ENCODE results near the gene NUP37. TPM values are rescaled to one million over a fixed set of nuclear protein-coding genes. Genes with fewer than 3 reads are reported as not detected.

The NUP37 gene
- total RNA-seq, 4 donors from 2014 or later: 11.6 to 26.6 (median 19.2) TPM

GRCh38 chr12:102031852-102032251 lies 88.1 kb downstream of the NUP37 start:
- no peak overlapping the region for H3K27ac ChIP-seq
- intact Hi-C loops (cut with DNase I; ENCODE audit: low total_unique reads) (no loop called here), in situ Hi-C loops (cut with MboI; ENCODE audit: low sequenced_read_pairs in 4 of 4) (no loop called here)
- ATAC-seq: no peak
- no peaks in the 10 kb centered on the region for H3K9me3 ChIP-seq
- peaks cover 0 to 34% of the 10 kb centered on the region in 2 donors for H3K36me3 ChIP-seq
- DNase-seq: no peak
- H3K27me3 ChIP-seq: no peaks in the 10 kb centered on the region
- TF ChIP-seq POLR2A (IDR thresholded peaks at IDR 0.05) (no peak), CTCF (IDR thresholded peaks at IDR 0.05 in 4 of 5, conservative IDR thresholded peaks at IDR 0.05 in 1 of 5) (no peak)
- no peak overlapping the region for H3K4me3 ChIP-seq
- no peaks in the 10 kb centered on the region for H3K4me1 ChIP-seq

- Histone ChIP-seq H3K9me3 (no peaks in the 10 kb centered on the region), H3K36me3 (peaks cover 0 to 19% of the 10 kb centered on the region in 2 donors), H3K4me3 (no peak overlapping the region), H3K4me1 (no peaks in the 10 kb centered on the region), H3K27me3 (no peaks in the 10 kb centered on the region), H3K27ac (no peak overlapping the region)
- no peak for DNase-seq
- TF ChIP-seq POLR2A (IDR thresholded peaks at IDR 0.05) (no peak), CTCF (IDR thresholded peaks at IDR 0.05 in 4 of 5, conservative IDR thresholded peaks at IDR 0.05 in 1 of 5) (no peak)
- in situ Hi-C loops (cut with MboI; ENCODE audit: low sequenced_read_pairs in 4 of 4) (no loop called here), intact Hi-C loops (cut with DNase I; ENCODE audit: low total_unique reads) (no loop called here)
- ATAC-seq: no peak
These were observed 90.8 kb downstream of the NUP37 start for GRCh38 chr12:102029141-102029540.

- in situ Hi-C loops (cut with MboI; ENCODE audit: low sequenced_read_pairs in 4 of 4): no loop called here
- no peak overlapping the region for H3K4me3 ChIP-seq
These were observed 93.2 kb downstream of the NUP37 start for GRCh38 chr12:102026728-102027127.

GRCh38 chr12:102024765-102025164 lies 95.1 kb downstream of the NUP37 start:
- H3K27ac ChIP-seq: no peak overlapping the region
- intact Hi-C loops (cut with DNase I; ENCODE audit: low total_unique reads): no loop called here
- in situ Hi-C loops (cut with MboI; ENCODE audit: low sequenced_read_pairs in 4 of 4): no loop called here

More at GRCh38 chr12:102026728-102027127, 93.2 kb downstream of the NUP37 start:
- Histone ChIP-seq H3K9me3 (no peaks in the 10 kb centered on the region), H3K36me3 (peaks cover 0 to 16% of the 10 kb centered on the region in 2 donors), H3K27me3 (no peaks in the 10 kb centered on the region), H3K27ac (no peak overlapping the region), H3K4me1 (peaks cover 1 to 3% of the 10 kb centered on the region in 2 donors)
- no peak for TF ChIP-seq POLR2A (IDR thresholded peaks at IDR 0.05)
- no peak for TF ChIP-seq CTCF (IDR thresholded peaks at IDR 0.05 in 4 of 5, conservative IDR thresholded peaks at IDR 0.05 in 1 of 5)
- DNase-seq (no peak), ATAC-seq (no peak)
- intact Hi-C loops (cut with DNase I; ENCODE audit: low total_unique reads): no loop called here

More at GRCh38 chr12:102024765-102025164, 95.1 kb downstream of the NUP37 start:
- DNase-seq (no peak), ATAC-seq (no peak)
- no peak for TF ChIP-seq POLR2A (IDR thresholded peaks at IDR 0.05)
- TF ChIP-seq CTCF (IDR thresholded peaks at IDR 0.05 in 4 of 5, conservative IDR thresholded peaks at IDR 0.05 in 1 of 5): no peak
- Histone ChIP-seq H3K27me3 (no peaks in the 10 kb centered on the region), H3K36me3 (peaks cover 0 to 16% of the 10 kb centered on the region in 2 donors), H3K9me3 (no peaks in the 10 kb centered on the region), H3K4me3 (no peak overlapping the region), H3K4me1 (peaks cover 6 to 7% of the 10 kb centered on the region in 2 donors)

All from gastrocnemius medialis (tissue), 4 donors.